22Rv1 (cell line): Measurements from ENCODE around the gene IFT122.

Experiments used
- CTCF ChIP-seq: fragments of 450-650 bp; IDR thresholded peaks from 2 replicates; pipeline ENCODE4 v1.5.1; 2017; ENCODE audit warnings: mild to moderate bottlenecking
- ZFX ChIP-seq: fragments of 450-650 bp; IDR thresholded peaks from 2 replicates; pipeline ENCODE4 v1.6.1; 2017; ENCODE audit warnings: antibody characterized with exemption, borderline replicate concordance

DNA sequence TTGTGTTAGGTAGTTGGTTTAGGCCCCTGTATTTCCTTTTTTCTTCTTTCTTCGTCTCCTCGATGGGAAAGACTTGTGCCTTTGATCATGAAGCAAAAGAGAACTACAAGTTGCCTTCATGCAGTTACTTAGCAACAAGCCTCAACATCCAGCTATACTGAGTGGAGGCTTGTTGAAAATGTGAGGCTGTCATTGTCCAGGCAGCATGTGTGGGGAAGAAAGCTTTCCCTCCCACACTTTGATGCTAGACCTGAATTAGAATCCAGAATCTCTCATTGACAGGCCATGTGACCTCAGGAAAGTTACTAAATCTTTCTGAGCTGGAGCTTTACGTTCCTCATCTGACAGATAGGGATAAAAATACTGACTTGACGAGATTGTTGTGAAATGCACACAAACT is 23.7 kb downstream of the IFT122 start:
- TF ChIP-seq CTCF (no peak), ZFX (no peak)
